GM19239 (cell line): ENCODE data around the gene MRE11.
"Not testable (repeated sequence)": the region's sequence is repeated elsewhere in the genome, so short reads cannot be mapped to it uniquely, and the experiment has no call there.

ENCODE experiments used
- DNase-seq: peaks from one replicate; pipeline ENCODE4 v3.0.0; 2011; ENCODE audit warnings: low spot score; ENCODE audit not compliant: insufficient read length
- FAIRE-seq: peaks from 2 replicates; lab custom pipeline; 2011; peaks lifted over from hg19 to GRCh38; lab: Jason Lieb, UNC

Gene MRE11

DNA sequence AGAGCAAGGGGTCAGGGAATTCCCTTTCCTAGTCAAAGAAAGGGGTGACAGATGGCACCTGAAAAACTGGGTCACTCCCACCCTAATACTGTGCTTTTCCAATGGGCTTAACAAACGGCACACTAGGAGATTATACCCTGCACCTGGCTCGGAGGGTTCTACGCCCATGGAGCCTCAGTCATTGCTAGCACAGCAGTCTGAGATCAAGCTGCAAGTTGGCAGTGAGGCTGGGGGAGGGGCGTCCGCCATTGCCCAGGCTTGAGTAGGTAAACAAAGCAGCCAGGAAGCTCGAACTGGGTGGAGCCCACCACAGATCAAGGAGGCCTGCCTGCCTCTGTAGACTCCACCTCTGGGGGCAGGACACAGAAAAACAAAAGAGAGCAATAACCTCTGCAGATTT lies 123.1 kb downstream of the MRE11 start:
- FAIRE-seq, DNase-seq: not testable (repeated sequence)
